Measurements from ENCODE around the gene NT5C2.

NT5C2 gene

DNA sequence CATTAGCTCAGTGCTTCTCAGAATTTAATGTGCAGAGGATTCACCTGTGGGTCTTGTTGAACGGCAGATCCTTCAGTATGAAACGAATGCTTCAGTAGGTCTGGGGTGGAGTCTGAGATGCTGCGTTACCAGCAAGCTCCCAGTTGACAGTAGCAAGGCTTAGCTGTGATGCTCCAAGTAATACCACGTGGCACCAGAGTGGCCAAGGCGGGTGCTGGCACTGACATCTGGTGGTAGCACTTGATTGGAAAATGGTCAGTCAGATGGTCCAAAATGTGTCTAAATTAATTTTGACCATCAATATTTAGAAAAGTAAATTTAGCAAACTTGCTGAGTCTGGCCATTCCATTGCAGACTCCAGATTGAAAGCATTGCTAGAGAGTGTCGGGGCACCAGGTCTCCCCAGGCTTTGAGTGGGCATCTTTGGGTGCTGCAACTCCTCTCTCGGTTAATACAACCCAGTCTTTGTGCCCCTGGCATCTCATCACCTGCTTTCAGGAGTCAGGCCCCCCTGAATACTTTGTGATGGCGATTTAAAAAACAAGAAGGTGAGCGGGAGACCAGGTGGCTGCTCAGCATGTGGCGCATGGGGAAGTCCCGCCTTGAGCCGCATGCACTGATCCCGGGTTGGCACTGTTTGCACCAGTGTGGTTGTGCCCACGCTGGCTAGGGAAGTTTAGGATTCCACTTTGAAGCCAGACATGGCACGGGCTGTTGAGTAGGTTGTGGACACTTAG lies 130.1 kb downstream of the NT5C2 start:
- no peak for DNase-seq (ENCODE audit: low read depth in 2 of 2)

DNA sequence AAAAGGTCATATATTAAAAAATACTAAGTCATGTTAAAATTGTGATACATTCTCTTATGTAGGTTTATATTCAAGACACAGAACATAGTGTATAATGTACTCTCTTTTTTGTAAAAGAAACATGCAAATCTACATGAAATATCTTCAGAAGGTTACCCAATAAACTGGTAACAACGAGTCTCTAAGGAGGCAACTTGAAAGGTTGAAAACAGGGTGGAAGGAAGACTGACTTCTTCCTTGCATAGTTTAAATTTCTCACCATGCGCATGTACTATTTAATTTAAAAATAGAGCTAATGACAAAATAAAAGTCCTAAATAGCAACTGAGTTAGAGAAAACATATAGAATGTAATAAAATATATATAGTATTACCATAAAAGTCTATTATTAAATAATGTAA lies 132.5 kb downstream of the NT5C2 start:
- DNase-seq (ENCODE audit: low read depth in 2 of 2): no peak

DNA sequence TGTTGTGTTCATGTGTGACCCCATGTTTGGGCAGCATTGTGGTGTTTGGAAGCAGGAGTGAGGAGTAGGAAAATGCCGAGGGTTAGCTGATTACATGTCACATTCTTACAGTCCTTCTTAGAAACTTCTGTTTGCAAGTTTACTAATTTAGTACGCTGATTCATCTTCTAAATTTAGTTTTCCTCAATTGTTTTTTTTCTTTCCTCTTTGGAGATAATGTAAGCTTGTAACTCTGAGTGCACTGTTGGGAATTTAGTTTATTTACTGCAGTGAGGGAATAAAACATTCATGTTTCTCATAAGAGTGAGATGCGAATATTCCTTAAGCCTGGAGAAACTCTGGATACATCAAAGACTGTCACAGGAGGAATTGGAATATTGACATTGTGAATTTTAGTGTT lies 135.0 kb downstream of the NT5C2 start:
- no peak for DNase-seq (ENCODE audit: low read depth in 2 of 2)

DNA sequence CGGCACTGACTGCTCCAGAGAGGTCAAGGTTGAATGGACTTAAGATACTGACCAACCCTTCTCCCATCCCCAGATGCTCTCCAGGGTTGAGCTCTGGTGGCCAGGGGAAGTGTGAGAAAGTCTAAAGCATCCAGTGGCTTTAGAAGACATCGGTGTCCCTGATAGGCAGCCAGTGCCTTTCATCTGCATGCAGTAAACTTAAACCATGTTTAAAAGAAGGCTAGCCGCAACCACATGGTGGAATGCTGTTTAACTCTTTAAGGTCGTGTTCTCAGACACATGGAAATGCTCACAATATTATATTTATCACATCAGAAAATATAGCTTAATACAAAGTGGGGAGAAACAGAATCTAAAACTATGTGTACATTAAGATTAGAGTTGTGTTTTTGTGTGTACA lies 138.0 kb downstream of the NT5C2 start:
- DNase-seq (ENCODE audit: low read depth in 2 of 2): no peak

DNA sequence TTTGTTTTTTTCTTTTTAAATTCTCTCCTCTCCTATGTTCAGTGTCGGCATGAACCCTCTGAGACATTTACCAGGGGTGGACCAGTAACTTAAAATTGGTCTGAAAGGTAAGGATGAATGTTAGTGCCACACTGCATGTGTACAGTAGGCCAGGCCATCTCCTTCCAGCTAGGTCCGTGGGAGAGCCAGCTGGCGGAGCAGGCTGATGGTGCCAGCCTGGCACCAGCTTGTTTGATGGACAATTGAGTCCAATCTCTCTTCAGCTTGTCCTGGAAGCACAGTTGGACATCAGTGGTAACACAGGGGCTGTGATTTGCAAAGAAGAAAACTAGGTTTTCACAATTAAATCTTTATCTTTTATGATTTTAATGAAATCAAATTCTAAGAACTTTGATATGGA lies 138.5 kb downstream of the NT5C2 start:
- no peak for DNase-seq (ENCODE audit: low read depth in 2 of 2)

DNA sequence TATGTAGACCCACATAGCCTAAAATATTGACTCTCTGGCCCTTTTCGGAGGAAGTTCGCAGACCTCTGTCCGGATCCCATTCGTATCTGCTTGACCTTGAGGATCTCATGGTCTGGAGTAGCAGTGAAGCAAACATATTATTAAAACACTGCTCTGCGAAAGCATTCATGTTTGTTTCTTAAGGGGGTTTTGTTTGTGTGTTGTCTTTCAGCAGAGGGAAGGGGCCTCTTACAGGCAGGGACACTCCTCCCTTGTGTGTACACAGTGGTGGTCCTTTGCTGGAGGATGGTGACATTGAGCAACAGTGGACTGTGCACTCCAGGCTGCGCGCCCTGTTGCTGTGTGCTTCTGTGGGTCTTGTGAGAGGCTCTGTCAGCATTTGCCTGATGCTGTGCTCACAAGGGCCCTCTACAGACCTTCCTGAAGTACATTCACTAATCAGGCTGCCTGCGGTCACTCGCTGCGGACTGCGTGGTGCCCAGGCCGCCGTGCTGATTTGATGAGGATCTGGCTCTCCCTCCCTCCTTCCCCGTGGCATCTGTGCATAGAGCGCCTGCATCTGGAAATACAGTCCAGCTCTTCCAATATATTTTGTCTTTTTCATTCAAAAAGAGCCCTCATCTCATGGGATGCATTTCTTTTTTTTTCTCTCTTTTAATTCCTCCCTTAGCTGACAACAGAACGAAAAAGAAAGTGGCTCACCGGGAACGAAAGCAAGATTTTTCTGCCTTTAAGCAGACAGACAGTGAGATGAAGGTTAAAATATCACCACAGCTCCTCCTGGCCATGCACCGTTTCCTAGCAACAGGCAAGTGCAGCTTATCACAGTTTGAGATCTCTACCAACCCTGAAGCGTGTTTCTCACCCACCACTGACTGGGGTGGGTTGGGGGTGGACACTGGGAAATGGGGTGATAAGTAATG lies 139.2 kb downstream of the NT5C2 start:
- DNase-seq (ENCODE audit: low read depth in 2 of 2): peak; percentile 13 to 32

DNA sequence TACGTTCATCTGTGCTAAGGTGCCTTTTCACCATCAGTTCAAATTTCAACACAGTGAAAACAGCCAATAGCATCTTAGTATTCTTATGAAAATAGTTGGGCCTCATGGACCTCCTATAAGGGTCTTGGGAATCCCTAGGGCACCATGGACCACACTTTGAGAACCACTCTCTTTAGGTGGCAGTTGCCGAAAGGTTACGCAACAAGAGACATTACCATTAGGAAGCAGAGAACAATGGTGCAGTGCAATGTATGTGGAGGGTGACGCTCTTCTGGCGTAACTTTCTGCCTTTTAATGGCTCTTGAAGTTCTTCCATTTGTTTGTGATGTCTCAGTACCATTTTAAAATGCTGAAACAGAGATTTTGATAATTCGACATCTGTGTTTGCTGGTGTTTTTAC lies 143.8 kb downstream of the NT5C2 start:
- DNase-seq (ENCODE audit: low read depth in 2 of 2): no peak

DNA sequence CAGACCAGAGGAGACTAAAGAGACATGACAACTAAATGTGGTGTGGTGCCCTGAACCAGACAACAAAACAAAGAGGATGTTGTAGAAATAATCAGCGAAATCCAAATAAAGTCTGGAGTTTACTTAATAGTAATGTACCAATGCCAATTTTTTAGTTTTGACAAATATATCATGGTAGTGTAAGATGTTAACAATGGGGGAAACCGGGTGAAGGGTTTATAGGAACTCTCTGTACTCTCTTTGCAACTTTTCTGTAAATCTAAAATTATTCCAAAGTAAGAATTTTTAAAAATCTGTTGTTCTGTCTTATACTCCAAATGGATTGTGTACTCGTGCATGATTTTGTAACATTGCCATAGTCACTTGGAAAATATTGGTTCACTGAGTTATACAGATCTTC lies 145.7 kb downstream of the NT5C2 start:
- DNase-seq (ENCODE audit: low read depth in 2 of 2): no peak

DNA sequence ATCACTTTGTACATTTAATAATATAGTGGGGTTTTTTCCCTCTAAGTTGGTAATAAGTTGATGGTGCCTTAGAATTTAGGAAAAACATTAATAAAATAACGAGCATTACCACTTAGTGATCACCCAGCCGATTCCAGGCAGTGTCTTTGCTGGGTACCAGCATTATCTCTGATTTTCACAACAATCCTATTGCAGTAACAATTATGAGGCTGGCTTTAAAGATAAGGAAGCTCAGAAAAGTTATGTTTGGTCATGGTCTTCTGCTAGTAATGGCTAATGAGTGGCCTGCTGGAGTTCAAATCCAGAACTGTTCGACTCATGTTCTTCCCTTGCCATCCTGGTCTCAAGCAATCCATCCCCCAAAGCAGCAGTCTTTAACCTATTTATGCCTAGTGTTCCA lies 147.1 kb downstream of the NT5C2 start:
- DNase-seq (ENCODE audit: low read depth in 2 of 2): no peak

DNA sequence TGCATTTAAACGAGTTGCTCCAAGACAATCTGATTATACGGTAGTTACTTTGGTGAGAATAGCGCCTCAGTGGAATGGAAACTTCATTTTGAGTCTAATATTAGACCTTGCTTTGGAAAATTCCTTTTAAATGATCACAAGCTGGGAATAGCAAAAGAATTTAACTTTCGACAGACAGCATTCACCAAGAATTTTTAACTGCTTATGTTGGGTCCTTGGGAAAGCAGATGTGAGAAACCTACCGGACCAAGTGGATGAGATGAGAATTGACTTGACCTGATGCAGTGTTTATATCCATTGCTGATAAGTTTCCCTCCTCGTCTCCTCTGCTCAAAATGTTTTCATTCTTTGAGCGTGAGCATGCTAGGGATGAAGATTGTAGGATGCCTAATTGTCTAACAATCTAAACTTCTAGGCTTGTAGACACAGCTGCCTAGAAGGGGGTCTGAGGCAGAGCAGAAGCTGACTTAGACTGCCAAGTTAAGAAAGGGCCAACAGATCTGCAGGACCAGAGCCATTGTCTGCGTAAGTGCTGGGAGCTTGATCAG lies 148.1 kb downstream of the NT5C2 start:
- no peak for DNase-seq (ENCODE audit: low read depth in 2 of 2)

DNA sequence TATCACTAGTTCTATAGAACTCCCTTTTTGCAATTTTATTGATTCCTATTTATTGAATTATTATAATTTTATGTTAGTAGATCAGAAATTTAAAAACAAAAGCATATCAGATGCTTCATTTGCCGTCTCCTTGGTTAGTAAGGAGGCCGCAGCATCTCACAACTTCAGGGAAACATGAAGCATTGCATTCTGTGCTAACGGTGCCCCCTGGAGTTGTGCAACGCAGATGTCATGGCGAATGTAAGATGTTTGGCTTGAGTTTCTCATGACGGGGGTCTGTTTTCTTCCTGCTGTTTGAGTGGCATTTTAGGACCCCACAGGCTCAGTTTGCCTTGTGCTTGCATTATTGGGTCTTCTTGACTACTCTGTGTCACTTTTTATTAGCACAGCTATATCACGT lies 150.2 kb downstream of the NT5C2 start:
- DNase-seq (ENCODE audit: low read depth in 2 of 2): no peak

DNA sequence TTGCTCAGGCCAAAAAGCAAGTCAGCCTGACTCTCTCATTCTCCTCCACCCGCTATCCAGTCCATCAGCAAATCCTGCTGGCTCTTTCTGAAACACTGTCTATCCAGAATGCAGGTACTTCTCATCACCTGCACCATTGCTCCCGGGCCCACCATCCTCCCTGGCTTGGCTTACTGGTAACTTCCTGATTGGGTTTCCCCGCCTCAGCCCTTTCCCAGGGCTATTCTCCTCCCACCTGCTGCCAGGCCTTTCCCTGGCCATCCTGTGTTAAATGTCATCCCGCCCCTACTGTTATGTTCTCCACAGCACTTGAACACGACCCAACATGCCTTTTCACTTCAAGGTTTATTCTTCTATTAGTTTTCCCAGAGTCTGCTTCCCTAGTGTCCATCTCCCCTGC lies 150.9 kb downstream of the NT5C2 start:
- no peak for DNase-seq (ENCODE audit: low read depth in 2 of 2)

DNA sequence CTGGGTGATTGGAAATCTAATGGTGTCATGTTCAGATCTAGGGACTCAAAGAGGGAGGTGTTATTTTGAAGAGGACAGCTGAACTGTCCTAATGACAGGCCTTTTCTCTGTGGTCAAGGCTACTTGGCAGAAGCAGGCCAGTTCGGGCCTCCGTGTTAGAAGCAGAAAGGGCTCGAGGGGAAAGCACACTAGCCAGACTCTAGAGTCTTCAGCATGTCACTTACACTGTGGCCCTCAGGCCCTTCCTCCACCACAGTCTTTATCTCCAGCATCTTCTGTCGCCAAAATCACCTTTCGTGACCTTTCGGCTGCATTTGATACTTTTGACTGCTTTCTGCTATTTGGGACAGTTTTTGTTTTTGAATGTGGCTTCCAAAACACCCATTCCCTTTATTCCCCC lies 151.7 kb downstream of the NT5C2 start:
- DNase-seq (ENCODE audit: low read depth in 2 of 2): no peak

DNA sequence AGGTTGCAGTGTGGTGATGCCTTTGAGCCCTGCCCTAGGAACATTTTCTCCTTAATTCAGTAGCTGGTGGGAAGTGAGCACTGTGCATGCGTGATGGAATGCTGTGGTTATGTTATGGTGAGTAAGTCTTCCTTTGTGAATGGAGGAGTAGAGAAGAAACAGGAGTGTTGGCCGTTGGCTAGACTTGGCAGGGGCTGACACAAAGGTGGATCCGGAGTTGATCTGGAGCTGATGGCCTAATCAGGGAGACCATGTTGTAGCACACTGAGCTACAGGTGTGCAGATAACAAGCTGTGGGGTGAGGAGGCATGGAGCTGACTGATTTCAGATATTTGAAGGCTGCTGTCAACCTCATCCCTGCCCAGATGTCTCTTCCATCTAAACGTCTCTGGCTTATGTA lies 152.7 kb downstream of the NT5C2 start:
- no peak for DNase-seq (ENCODE audit: low read depth in 2 of 2)

DNA sequence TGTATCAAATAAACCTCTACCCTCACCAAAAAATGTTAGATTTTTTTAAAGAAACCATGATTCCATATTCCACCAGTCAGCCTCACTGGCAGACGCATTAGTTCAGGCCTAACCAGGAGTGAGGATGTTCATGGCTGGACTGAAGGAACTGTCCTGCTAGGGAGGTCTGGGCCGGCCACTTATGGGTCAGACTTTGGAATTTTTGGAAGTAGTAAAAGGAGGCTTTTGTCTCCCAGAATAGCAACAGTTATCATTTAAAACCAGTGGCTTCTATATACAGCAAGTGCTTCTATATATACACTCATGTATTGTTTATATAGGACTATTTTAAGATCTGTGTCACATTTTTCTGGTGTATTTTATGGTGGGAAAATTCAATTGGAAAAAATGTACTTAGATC lies 154.5 kb downstream of the NT5C2 start:
- no peak for DNase-seq (ENCODE audit: low read depth in 2 of 2)

All from activated CD8-positive, alpha-beta memory T cell treated with anti-CD3 and anti-CD28 coated beads for 4 hours (primary cell).